NOMO-1 treated with DMSO at 0.1 percent for 48 hours (cell line): Measurements from ENCODE around the gene MAGEE2.
"Not testable (repeated sequence)": the region's sequence is repeated elsewhere in the genome, so short reads cannot be mapped to it uniquely, and the experiment has no call there.

Source experiments
- DNase-seq: peaks from one replicate; lab custom pipeline; 2025; ENCODE audit not compliant: unreplicated experiment; lab: John Stamatoyannopoulos, UW

Gene MAGEE2, protein sequence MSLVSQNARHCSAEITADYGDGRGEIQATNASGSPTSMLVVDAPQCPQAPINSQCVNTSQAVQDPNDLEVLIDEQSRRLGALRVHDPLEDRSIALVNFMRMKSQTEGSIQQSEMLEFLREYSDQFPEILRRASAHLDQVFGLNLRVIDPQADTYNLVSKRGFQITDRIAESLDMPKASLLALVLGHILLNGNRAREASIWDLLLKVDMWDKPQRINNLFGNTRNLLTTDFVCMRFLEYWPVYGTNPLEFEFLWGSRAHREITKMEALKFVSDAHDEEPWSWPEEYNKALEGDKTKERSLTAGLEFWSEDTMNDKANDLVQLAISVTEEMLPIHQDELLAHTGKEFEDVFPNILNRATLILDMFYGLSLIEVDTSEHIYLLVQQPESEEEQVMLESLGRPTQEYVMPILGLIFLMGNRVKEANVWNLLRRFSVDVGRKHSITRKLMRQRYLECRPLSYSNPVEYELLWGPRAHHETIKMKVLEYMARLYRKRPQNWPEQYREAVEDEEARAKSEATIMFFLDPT

DNA sequence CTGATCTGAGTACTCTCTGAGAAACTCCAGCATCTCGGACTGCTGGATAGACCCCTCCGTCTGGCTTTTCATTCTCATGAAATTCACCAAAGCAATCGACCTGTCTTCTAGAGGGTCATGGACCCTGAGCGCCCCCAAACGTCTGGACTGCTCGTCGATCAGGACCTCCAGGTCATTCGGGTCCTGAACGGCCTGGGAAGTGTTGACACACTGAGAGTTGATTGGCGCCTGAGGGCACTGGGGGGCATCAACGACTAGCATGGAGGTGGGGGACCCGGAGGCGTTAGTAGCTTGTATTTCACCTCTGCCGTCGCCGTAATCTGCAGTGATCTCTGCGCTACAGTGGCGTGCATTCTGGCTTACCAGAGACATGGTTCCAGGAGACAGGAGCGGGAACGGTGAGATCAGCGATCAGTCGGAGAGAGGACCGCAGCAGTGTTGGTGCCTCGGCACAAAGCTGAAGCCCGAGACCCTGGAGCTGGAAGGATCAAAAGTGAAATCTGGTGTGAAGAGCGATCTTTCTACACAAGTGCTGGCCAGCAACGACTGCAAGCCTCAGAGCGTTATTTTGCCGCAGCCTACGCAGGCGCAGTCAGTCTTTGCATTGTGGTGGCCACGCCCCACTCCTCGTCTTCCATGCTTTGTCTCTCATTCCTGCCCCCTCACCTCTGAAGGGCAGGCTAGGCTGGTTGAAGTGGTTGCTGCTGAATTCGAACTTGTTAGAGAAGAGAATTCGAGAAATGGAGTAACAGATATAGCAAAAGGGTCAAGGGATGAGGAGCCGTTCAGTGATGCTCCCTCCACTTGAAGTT, at the start of gene MAGEE2:
Gene MAGEE2 (minus strand): TSS at position 575 of the 812 bp plus-strand sequence. CDS start 203 bp downstream, at position 372.
- no peak for DNase-seq

DNA sequence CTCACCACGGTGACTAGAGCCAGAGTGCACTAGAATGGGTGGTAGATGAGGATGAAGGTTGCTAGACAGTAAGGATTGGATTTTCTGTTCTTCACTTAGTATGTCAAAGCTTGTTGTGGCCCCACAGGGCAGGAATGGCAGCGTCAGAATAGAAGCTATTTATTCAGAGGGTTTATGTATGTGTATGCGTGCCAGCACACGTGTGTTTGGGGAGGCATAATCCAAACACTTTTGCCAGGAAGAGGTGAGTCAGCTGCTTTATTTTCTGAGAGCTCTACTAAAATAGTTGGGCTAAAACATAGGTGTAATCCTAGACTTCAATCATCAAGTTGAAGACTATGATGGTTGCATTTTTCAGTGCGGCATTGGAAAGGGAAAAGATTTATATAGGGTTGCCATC, 1.2 kb upstream of the MAGEE2 start:
- no peak for DNase-seq

DNA sequence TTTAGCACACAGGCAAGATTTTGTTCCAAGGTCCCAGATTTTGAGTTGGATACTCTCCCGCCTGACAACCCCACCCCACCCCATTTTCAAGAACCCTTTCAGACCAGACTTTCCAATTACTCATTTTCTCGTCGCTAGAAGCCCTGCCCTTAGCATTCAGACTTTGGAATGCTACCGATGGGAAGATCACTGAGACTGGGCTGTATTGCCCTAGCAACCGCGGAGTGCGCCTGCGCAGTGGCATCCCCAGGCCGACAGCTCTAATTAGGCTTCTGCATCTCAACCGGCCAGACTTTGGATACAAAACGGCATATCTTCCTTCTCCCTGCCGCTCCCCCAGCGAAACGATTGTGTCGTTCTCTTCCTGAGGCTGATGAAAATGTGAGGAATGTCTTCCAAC, 3.4 kb downstream of the MAGEE2 start:
- no peak for DNase-seq

DNA sequence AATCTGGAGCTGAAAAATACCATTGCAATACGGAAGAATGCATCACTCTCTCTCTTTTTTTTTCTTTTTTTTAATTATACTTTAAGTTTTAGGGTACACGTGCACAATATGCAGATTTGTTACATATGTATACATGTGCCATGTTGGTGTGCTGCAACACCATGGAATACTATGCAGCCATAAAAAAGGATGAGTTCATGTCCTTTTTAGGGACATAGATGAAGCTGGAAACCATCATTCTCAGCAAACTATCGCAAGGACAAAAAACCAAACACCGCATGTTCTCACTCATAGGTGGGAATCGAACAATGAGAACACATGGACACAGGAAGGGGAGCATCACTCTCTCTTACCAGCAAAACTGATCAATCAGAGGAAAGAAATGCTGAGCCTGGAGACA, 17.0 kb downstream of the MAGEE2 start:
- DNase-seq = not testable (repeated sequence)

DNA sequence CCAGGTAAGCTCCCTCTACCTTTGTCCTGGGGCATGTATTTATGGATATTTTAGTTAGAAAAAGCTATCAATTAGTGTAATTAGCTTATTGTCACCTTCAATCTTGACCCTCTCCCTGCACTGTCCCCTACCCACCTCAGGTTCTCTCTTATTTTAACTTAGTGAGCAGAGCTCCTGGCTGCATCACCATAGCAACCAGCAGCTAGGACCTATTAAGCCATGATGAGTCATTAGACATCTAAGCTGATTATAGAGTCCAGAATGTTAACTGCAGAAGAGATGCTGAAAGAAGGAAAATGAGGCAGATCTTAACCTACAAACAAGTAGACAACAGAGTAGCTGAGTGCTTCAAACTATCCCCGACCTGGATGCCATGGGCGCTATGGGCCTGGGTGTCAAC, 36.6 kb downstream of the MAGEE2 start:
- DNase-seq = no peak

DNA sequence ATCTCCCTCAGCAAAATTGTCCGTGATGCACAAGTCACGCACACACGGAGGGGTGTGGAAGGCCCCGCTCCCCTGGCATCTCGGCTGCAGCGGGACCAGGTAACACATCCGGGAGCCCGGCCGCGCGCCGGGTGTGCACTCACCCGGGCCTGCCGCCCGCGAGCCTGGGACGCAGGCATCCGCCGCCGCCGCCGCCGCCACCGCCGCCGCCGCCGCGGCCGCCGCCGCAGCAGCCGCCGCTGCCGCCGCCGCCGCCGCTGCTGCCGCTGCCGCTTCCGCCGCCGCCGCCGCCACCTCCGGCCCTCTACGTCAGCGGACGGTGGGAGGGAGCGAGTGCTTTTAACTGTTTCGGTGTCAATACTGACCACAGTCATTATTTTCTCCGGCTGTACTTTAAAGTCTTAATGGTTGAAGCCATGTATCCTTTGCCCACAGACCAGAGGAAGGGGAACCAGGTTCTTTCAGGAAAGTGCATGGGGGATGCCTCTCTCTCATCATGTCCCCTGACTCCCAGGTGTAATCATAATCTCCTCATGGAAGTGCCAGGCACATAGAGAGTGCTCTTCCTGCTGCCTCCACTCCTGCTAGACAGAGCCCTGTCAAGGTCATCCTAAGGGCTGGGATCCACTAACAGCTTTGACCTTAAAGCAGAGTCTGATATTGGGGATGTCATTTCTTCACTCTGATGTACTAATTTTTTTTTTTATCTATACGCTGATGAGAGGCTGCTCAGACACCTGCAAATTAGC, 38.0 kb downstream of the MAGEE2 start:
- peak; percentile 9 for DNase-seq
